ENCODE results near the gene TAF8.
A peak's percentile ranks its signal among the peaks of the same experiment; 100 is the strongest.
"Not testable (repeated sequence)": the region's sequence is repeated elsewhere in the genome, so short reads cannot be mapped to it uniquely, and the experiment has no call there.

Gene TAF8

GRCh38 chr6:42050297-42051267 is at the start of gene TAF8:
TSS of gene TAF8 (plus strand) at chr6:42050524. CDS start at chr6:42050542, 18 bp downstream.
- DNase-seq (ENCODE audit: low read depth): peak; percentile 82

- no peak for DNase-seq (ENCODE audit: low read depth)
Measured at GRCh38 chr6:42001506-42001905, 48.8 kb upstream of the TAF8 start.

GRCh38 chr6:42003658-42004057 is 46.7 kb upstream of the TAF8 start:
- DNase-seq (ENCODE audit: low read depth): not testable (repeated sequence)

GRCh38 chr6:42007286-42008137 is 42.8 kb upstream of the TAF8 start:
- peak; percentile 34 for DNase-seq (ENCODE audit: low read depth)

GRCh38 chr6:42008138-42008528 is 42.2 kb upstream of the TAF8 start:
- DNase-seq (ENCODE audit: low read depth): not testable (repeated sequence)

- DNase-seq (ENCODE audit: low read depth): no peak
Measured at GRCh38 chr6:42009844-42010184, 40.5 kb upstream of the TAF8 start.

GRCh38 chr6:42010185-42010891 is 40.0 kb upstream of the TAF8 start:
- no peak for DNase-seq (ENCODE audit: low read depth)

GRCh38 chr6:42010909-42011308 is 39.4 kb upstream of the TAF8 start:
- DNase-seq (ENCODE audit: low read depth): no peak

GRCh38 chr6:42012501-42013133 is 37.7 kb upstream of the TAF8 start:
- DNase-seq (ENCODE audit: low read depth): no peak

GRCh38 chr6:42013134-42013516 is 37.2 kb upstream of the TAF8 start:
- DNase-seq (ENCODE audit: low read depth): no peak

- no peak for DNase-seq (ENCODE audit: low read depth)
Measured at GRCh38 chr6:42017021-42017643, 33.2 kb upstream of the TAF8 start.

- no peak for DNase-seq (ENCODE audit: low read depth)
Measured at GRCh38 chr6:42020967-42021366, 29.4 kb upstream of the TAF8 start.

GRCh38 chr6:42021847-42022754 is 28.2 kb upstream of the TAF8 start:
- DNase-seq (ENCODE audit: low read depth): peak; percentile 52

GRCh38 chr6:42022755-42023384 is 27.5 kb upstream of the TAF8 start:
- DNase-seq (ENCODE audit: low read depth): no peak

GRCh38 chr6:42025066-42025844 is 25.1 kb upstream of the TAF8 start:
- DNase-seq (ENCODE audit: low read depth): no peak

- DNase-seq (ENCODE audit: low read depth): no peak
Measured at GRCh38 chr6:42025845-42026243, 24.5 kb upstream of the TAF8 start.

GRCh38 chr6:42026540-42026939 is 23.8 kb upstream of the TAF8 start:
- DNase-seq (ENCODE audit: low read depth): no peak

GRCh38 chr6:42028234-42029061 is 21.9 kb upstream of the TAF8 start:
- no peak for DNase-seq (ENCODE audit: low read depth)
